ENCODE data around the gene CCDC3. TPM values are rescaled to one million over a fixed set of nuclear protein-coding genes. Genes with fewer than 3 reads are reported as not detected.
"Not testable (repeated sequence)": the region's sequence is repeated elsewhere in the genome, so short reads cannot be mapped to it uniquely, and the experiment has no call there.

Gene CCDC3
- total RNA-seq, 2 experiments from 2014 or later = 0.14 TPM; not detected in 1

- H3K4me1 Mint-ChIP-seq (ENCODE audit: low read depth) = no peaks in the 10 kb centered on the region
- H3K27me3 Mint-ChIP-seq (ENCODE audit: low read depth) = no peaks in the 10 kb centered on the region
- no peaks in the 10 kb centered on the region for H3K9me3 Mint-ChIP-seq
- DNase-seq = no peak
- no peak overlapping the region for H3K4me3 Mint-ChIP-seq
- no peak overlapping the region for H3K27ac Mint-ChIP-seq
- no peaks in the 10 kb centered on the region for H3K36me3 Mint-ChIP-seq (ENCODE audit: low read depth)
- CTCF ChIA-PET = no interaction called here
- intact Hi-C loops (cut with micrococcal nuclease) = no loop called here
Measured at GRCh38 chr10:12868229-12868628, 133.3 kb downstream of the CCDC3 start.

GRCh38 chr10:12865515-12865914 lies 136.0 kb downstream of the CCDC3 start:
- H3K36me3 Mint-ChIP-seq (ENCODE audit: low read depth); intact Hi-C loops (cut with micrococcal nuclease); H3K9me3 Mint-ChIP-seq; CTCF ChIA-PET; H3K27ac Mint-ChIP-seq; DNase-seq; H3K27me3 Mint-ChIP-seq (ENCODE audit: low read depth); H3K4me1 Mint-ChIP-seq (ENCODE audit: low read depth); H3K4me3 Mint-ChIP-seq: not testable (repeated sequence)

- Mint-ChIP-seq H3K27ac (no peak overlapping the region), H3K27me3 (ENCODE audit: low read depth) (peaks cover 14% of the 10 kb centered on the region), H3K36me3 (ENCODE audit: low read depth) (no peaks in the 10 kb centered on the region), H3K4me1 (ENCODE audit: low read depth) (no peaks in the 10 kb centered on the region), H3K4me3 (no peak overlapping the region), H3K9me3 (no peaks in the 10 kb centered on the region)
- DNase-seq = no peak
- intact Hi-C loops (cut with micrococcal nuclease) = no loop called here
- CTCF ChIA-PET = interaction anchor here (0.8 kb wide), 1 partner anchor 13 kb away, joined by 3 read pairs; no protein-coding TSS in a partner anchor
Measured at GRCh38 chr10:12862459-12862858, 139.1 kb downstream of the CCDC3 start.

- CTCF ChIA-PET = no interaction called here
- peaks cover 1% of the 10 kb centered on the region for H3K9me3 Mint-ChIP-seq
- no peaks in the 10 kb centered on the region for H3K36me3 Mint-ChIP-seq (ENCODE audit: low read depth)
- intact Hi-C loops (cut with micrococcal nuclease) = no loop called here
- DNase-seq = no peak
- no peak overlapping the region for H3K4me3 Mint-ChIP-seq
- H3K4me1 Mint-ChIP-seq (ENCODE audit: low read depth) = no peaks in the 10 kb centered on the region
- H3K27me3 Mint-ChIP-seq (ENCODE audit: low read depth) = peaks cover 26% of the 10 kb centered on the region
- H3K27ac Mint-ChIP-seq = no peak overlapping the region
Measured at GRCh38 chr10:12854988-12855387, 146.5 kb downstream of the CCDC3 start.

DNA sequence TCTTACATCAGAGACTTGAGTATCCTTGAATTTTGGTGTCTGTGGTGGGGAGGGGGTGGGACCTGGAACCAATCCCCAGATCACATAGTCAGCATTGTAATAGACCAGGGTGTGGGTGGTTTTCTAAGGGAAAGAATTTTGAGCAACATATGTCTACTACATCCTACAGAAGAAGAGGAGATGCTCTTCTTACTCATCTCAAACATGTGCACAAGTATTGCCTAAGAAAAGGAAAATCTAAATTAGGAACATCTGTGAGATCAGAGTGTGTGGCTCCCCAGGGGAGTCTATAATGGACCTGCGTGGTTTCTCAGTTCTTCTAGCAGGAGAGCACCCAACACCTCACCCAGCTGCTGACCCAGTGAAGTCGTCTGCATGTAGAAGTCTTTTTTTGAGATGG lies 148.8 kb downstream of the CCDC3 start:
- peaks cover 1% of the 10 kb centered on the region for H3K9me3 Mint-ChIP-seq
- H3K4me1 Mint-ChIP-seq (ENCODE audit: low read depth) = peaks cover 3% of the 10 kb centered on the region
- CTCF ChIA-PET = no interaction called here
- no peak for DNase-seq
- no peak overlapping the region for H3K4me3 Mint-ChIP-seq
- intact Hi-C loops (cut with micrococcal nuclease) = no loop called here
- H3K27me3 Mint-ChIP-seq (ENCODE audit: low read depth) = peaks cover 19% of the 10 kb centered on the region
- H3K36me3 Mint-ChIP-seq (ENCODE audit: low read depth) = no peaks in the 10 kb centered on the region
- H3K27ac Mint-ChIP-seq = no peak overlapping the region

- Mint-ChIP-seq H3K9me3 (no peaks in the 10 kb centered on the region), H3K36me3 (ENCODE audit: low read depth) (no peaks in the 10 kb centered on the region), H3K27me3 (ENCODE audit: low read depth) (peaks cover 11% of the 10 kb centered on the region), H3K27ac (no peak overlapping the region), H3K4me3 (no peak overlapping the region), H3K4me1 (ENCODE audit: low read depth) (peaks cover 3% of the 10 kb centered on the region)
- intact Hi-C loops (cut with micrococcal nuclease) = no loop called here
- peak; percentile 7 for DNase-seq
- CTCF ChIA-PET = interaction anchor here (0.6 to 0.7 kb wide), 2 partner anchors 13 to 26 kb away, joined by 3 read pairs; no protein-coding TSS in a partner anchor
Measured at GRCh38 chr10:12849319-12850181, 152.0 kb downstream of the CCDC3 start.

DNA sequence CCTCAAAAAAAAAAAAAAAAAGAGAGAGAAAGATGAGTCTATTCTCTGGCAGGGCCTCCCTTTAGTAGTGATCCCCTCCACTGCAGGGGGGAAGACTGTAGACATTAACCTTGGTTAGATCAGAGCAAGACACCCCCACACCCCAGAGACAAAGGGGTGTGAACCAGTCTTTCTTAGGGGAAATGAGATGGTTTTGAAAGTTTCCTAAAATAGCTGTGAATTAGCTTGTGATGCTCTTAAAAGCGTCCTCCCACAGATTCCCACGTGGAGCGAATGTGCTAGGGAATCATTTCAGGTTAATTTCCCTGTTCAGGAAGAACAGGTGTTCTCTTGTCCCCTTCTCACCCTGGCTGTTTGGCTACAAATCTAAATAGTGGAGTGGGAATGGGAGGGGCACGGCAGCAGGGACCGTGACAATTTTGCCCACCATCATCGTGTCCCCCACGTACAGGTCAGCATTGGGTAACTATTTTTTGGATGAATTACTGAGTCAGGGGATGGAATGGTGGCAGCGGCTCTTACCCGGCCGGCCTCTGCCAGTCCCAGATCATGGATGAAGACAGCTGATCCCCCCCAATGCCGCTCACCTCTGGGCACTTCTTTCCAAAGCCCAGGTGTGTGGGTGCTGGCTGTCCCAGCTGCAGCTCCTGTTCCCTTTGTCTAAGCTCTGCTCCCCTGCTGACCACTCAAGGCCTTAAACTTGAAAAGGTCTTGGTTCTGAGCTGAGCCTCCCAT lies 152.9 kb downstream of the CCDC3 start:
- H3K36me3 Mint-ChIP-seq (ENCODE audit: low read depth) = no peaks in the 10 kb centered on the region
- no peak overlapping the region for H3K4me3 Mint-ChIP-seq
- DNase-seq = no peak
- H3K27me3 Mint-ChIP-seq (ENCODE audit: low read depth) = peaks cover 10% of the 10 kb centered on the region
- intact Hi-C loops (cut with micrococcal nuclease) = no loop called here
- CTCF ChIA-PET = interaction anchor here (0.9 to 1.1 kb wide), 2 partner anchors 67 to 84 kb away, joined by 3 read pairs; no protein-coding TSS in a partner anchor
- H3K27ac Mint-ChIP-seq = no peak overlapping the region
- H3K4me1 Mint-ChIP-seq (ENCODE audit: low read depth) = peaks cover 3% of the 10 kb centered on the region
- H3K9me3 Mint-ChIP-seq = no peaks in the 10 kb centered on the region

DNA sequence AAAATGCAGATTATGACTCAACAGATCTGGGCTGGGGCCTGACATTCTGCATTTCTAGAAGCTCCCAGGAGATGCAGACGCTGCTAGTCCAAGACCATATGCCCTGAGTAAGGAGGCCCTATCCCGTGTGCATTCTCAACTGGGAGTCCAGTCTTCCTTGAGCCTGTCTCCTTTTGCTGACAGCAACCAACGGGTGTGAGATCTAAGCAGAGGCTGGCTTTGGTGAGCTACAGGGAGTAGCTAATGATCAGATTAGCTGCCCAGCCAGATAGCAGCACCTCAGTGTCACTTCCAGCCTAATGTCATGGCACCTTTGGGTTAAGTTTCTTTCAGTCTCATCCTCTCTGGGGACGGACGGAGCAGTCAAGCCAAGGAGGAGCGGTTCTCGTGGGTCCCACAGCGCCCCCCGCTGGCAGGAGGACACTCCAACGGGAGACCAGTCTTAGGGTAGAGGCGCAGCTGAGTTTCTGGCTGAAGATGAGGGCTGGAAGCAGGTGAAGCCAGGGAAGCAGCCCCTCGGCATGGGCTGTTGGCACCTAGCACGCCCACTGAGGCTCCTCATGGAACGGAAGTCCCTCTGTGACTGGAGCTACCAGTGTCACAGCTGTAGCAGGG lies 154.0 kb downstream of the CCDC3 start:
- CTCF ChIA-PET = interaction anchor here (1.0 kb wide), 1 partner anchor 84 kb away, joined by 4 read pairs; no protein-coding TSS in a partner anchor
- Mint-ChIP-seq H3K4me3 (no peak overlapping the region), H3K4me1 (ENCODE audit: low read depth) (peaks cover 3% of the 10 kb centered on the region), H3K9me3 (no peaks in the 10 kb centered on the region), H3K36me3 (ENCODE audit: low read depth) (no peaks in the 10 kb centered on the region), H3K27ac (no peak overlapping the region), H3K27me3 (ENCODE audit: low read depth) (peaks cover 7% of the 10 kb centered on the region)
- peak; percentile 25 for DNase-seq
- intact Hi-C loops (cut with micrococcal nuclease) = no loop called here

GRCh38 chr10:12846718-12847117 lies 154.8 kb downstream of the CCDC3 start:
- no peaks in the 10 kb centered on the region for H3K36me3 Mint-ChIP-seq (ENCODE audit: low read depth)
- DNase-seq = no peak
- no peak overlapping the region for H3K27ac Mint-ChIP-seq
- CTCF ChIA-PET = interaction anchor here (0.7 to 1.0 kb wide), 3 partner anchors 79 to 191 kb away, joined by 3 to 4 read pairs (median 4); no protein-coding TSS in a partner anchor
- H3K4me3 Mint-ChIP-seq = no peak overlapping the region
- H3K4me1 Mint-ChIP-seq (ENCODE audit: low read depth) = peaks cover 3% of the 10 kb centered on the region
- no peaks in the 10 kb centered on the region for H3K9me3 Mint-ChIP-seq
- intact Hi-C loops (cut with micrococcal nuclease) = no loop called here
- H3K27me3 Mint-ChIP-seq (ENCODE audit: low read depth) = peaks cover 5% of the 10 kb centered on the region

Other genes starting within 250 kb of the CCDC3 start
- 10 to 100 TPM; 39.7 to 43.8 TPM for gene OPTN, start 98.5 kb upstream of the CCDC3 start, total RNA-seq
- gene MCM10, start 159.8 kb upstream of the CCDC3 start, total RNA-seq = 10 to 100 TPM; 76.9 to 81.1 TPM
- not detected for gene UCMA, start 232.7 kb upstream of the CCDC3 start, total RNA-seq